Ovary (tissue), 3 donors: ENCODE measurements around the gene RAD51AP2.

Source experiments
- CTCF ChIP-seq, 3 donors: fragments of 450-650 bp in 2 of 3; fragments of 200-600 bp in 1 of 3; IDR thresholded peaks; one replicate each; pipeline versions ENCODE4 v1.5.1 to v1.8.0; 2016 to 2022; ENCODE audit warnings: antibody characterized with exemption in 3 of 3, mild to moderate bottlenecking in 1 of 3
- POLR2A ChIP-seq: fragments of 450-650 bp; IDR thresholded peaks from one replicate; pipeline ENCODE4 v1.6.1; 2017; ENCODE audit warnings: antibody characterized with exemption, mild to moderate bottlenecking, moderate library complexity
- donor health status: DM: no; HTN: no; CAD: no.

GRCh38 chr2:17479875-17480274, 38.4 kb downstream of the RAD51AP2 start:
- no peak for TF ChIP-seq CTCF (IDR thresholded peaks at IDR 0.05)
- no peak for TF ChIP-seq POLR2A
